Ovary (tissue), 9 donors: ENCODE data around the gene ALG6. TPM values are rescaled to one million over a fixed set of nuclear protein-coding genes. Genes with fewer than 3 reads are reported as not detected.
"Not testable (repeated sequence)": the region's sequence is repeated elsewhere in the genome, so short reads cannot be mapped to it uniquely, and the experiment has no call there.

Source experiments
- DNase-seq, 5 donors: peaks; one replicate each; pipeline ENCODE4 v3.0.0-alpha.2; 2019 to 2020
- H3K27ac ChIP-seq, 2 donors: fragments of 200-600 bp; one replicate each; pipeline versions ENCODE4 v1.5.1 to v1.8.0; 2019 to 2022
- H3K27me3 ChIP-seq: fragments of 200-600 bp; one replicate; pipeline ENCODE4 v1.8.0; 2022
- H3K36me3 ChIP-seq: fragments of 200-600 bp; sonication (generic); one replicate; pipeline ENCODE4 v1.5.1; 2019
- H3K4me1 ChIP-seq: one replicate; pipeline ENCODE4 v1.8.1; 2013; ENCODE audit warnings: mild to moderate bottlenecking, moderate library complexity; ENCODE audit not compliant: insufficient read depth
- H3K4me3 ChIP-seq: fragments of 200-600 bp; sonication (generic); one replicate; pipeline ENCODE4 v1.5.1; 2017
- H3K9me3 ChIP-seq, 2 donors: fragments of 200-600 bp in 1 of 2; sonication (generic) in 1 of 2; one replicate each; pipeline versions ENCODE4 v1.5.1 to v1.8.1; 2013 to 2019; ENCODE audit warnings: mild to moderate bottlenecking in 1 of 2, moderate library complexity in 1 of 2
- CTCF ChIP-seq, 3 donors: fragments of 450-650 bp in 2 of 3; fragments of 200-600 bp in 1 of 3; IDR thresholded peaks; one replicate each; pipeline versions ENCODE4 v1.5.1 to v1.8.0; 2016 to 2022; ENCODE audit warnings: antibody characterized with exemption in 3 of 3, mild to moderate bottlenecking in 1 of 3
- EP300 ChIP-seq: sonication (generic); formaldehyde crosslinking; IDR thresholded peaks from one replicate; pipeline ENCODE4 v1.6.1; 2017; ENCODE audit warnings: antibody characterized with exemption
- POLR2A ChIP-seq: fragments of 450-650 bp; IDR thresholded peaks from one replicate; pipeline ENCODE4 v1.6.1; 2017; ENCODE audit warnings: antibody characterized with exemption, mild to moderate bottlenecking, moderate library complexity
- WGBS, 3 donors: extraction: QIAGEN DNeasy Blood & Tissue Kit in 1 of 3; methylation state at CpG; one replicate each; pipeline versions ENCODE4 v1.1.5 to v1.1.7; 2013 to 2017; 5-methylcytosine and 5-hydroxymethylcytosine counted together
- intact Hi-C, 4 donors: fragments of 100-400 bp; cut with DNase I; formaldehyde crosslinking; loops; one replicate each; pipeline versions ENCODE4 v1.11.0 to v1.15.1; 2022 to 2023
- polyA plus RNA-seq, 2 donors: library from polyadenylated mRNA; stranded (reverse); fragments of 200-250 nt in 1 of 2; fragments of 350-450 nt in 1 of 2; fragmentation: Illumina TruSeq in 1 of 2; extraction: RNeasy Lipid Tissue Mini Kit (QIAGEN cat#74804) in 1 of 2; gene quantifications; one replicate each; pipeline ENCODE4 v1.2.3, GENCODE V29; 2013 to 2014
- total RNA-seq, 7 donors: library from RNA; depleted of rRNA in 2 of 7; stranded (reverse); fragments of >200 nt in 2 of 7; fragmentation: NEBNext Ultra II Directional in 3 of 7; extraction: Animal tissue kit (Norgen Biotek cat#: 25700) in 3 of 7; gene quantifications; one replicate each; pipeline versions ENCODE4 v1.1.0 to v1.2.4, GENCODE V29; 2016 to 2023
- donor health status: DM: no; HTN: no; CAD: no; lungs with moderate emphysema.
- donor health status: DM: no; HTN: no; CAD: no.
- donor health status: Bipolar disorder and iron deficiency.
- donor health status: DM: yes; HTN: yes; CAD: no.
- donor health status: DM: no; HTN: no; CAD: no.
- donor health status: DM: yes; HTN: yes; CAD: no.

ALG6 gene
- total and polyA plus RNA-seq, 9 donors = 6.6 to 14.2 (median 9.1) TPM

- 11 to 30% (median 22%) methylated on average over 1 of the region's 1 CpG for WGBS, 3 donors
- DNase-seq = no peak
- intact Hi-C loops = no loop called here
- H3K4me3 ChIP-seq = no peak overlapping the region
- no peaks in the 10 kb centered on the region for H3K4me1 ChIP-seq
- no peaks in the 10 kb centered on the region for H3K27me3 ChIP-seq
- TF ChIP-seq POLR2A (no peak), EP300 (no peak), CTCF (IDR thresholded peaks at IDR 0.05) (no peak)
- no peak overlapping the region for H3K27ac ChIP-seq
- H3K9me3 ChIP-seq = no peaks in the 10 kb centered on the region
- H3K36me3 ChIP-seq = no peaks in the 10 kb centered on the region
Measured at GRCh38 chr1:63343922-63344321, 23.5 kb upstream of the ALG6 start.

GRCh38 chr1:63350320-63350719 is 17.1 kb upstream of the ALG6 start:
- intact Hi-C loops = no loop called here
- 91 to 92% (median 92%) methylated on average over 5 of the region's 5 CpGs for WGBS, 3 donors
- TF ChIP-seq EP300 (no peak), POLR2A (no peak), CTCF (IDR thresholded peaks at IDR 0.05) (no peak)

GRCh38 chr1:63352736-63353135 is 14.7 kb upstream of the ALG6 start:
- intact Hi-C loops = no loop called here
- H3K9me3 ChIP-seq = no peaks in the 10 kb centered on the region
- no peaks in the 10 kb centered on the region for H3K4me1 ChIP-seq
- TF ChIP-seq CTCF (IDR thresholded peaks at IDR 0.05) (no peak), POLR2A (no peak), EP300 (no peak)
- WGBS, 3 donors = 62 to 76% (median 69%) methylated on average over 2 of the region's 2 CpGs
- no peaks in the 10 kb centered on the region for H3K36me3 ChIP-seq
- no peak for DNase-seq
- no peak overlapping the region for H3K4me3 ChIP-seq
- H3K27ac ChIP-seq = no peak overlapping the region
- H3K27me3 ChIP-seq = no peaks in the 10 kb centered on the region

More at GRCh38 chr1:63350320-63350719, 17.1 kb upstream of the ALG6 start:
- DNase-seq = no peak
- Histone ChIP-seq H3K4me3 (no peak overlapping the region), H3K4me1 (no peaks in the 10 kb centered on the region), H3K27me3 (no peaks in the 10 kb centered on the region), H3K9me3 (no peaks in the 10 kb centered on the region), H3K27ac (no peak overlapping the region), H3K36me3 (no peaks in the 10 kb centered on the region)

- H3K36me3 ChIP-seq, DNase-seq, H3K9me3 ChIP-seq, H3K4me3 ChIP-seq, H3K27me3 ChIP-seq, H3K27ac ChIP-seq, H3K4me1 ChIP-seq, intact Hi-C loops: not testable (repeated sequence)
- WGBS, 3 donors = 80 to 97% (median 86%) methylated on average over 2 of the region's 2 CpGs
Measured at GRCh38 chr1:63356234-63356633, 11.2 kb upstream of the ALG6 start.

- H3K4me1 ChIP-seq = no peaks in the 10 kb centered on the region
- intact Hi-C loops = no loop called here
- no peak for DNase-seq
- no peaks in the 10 kb centered on the region for H3K27me3 ChIP-seq
- H3K4me3 ChIP-seq = no peak overlapping the region
- 83 to 89% (median 84%) methylated on average over 5 of the region's 5 CpGs for WGBS, 3 donors
- H3K36me3 ChIP-seq = no peaks in the 10 kb centered on the region
- no peak overlapping the region for H3K27ac ChIP-seq
- no peaks in the 10 kb centered on the region for H3K9me3 ChIP-seq
- TF ChIP-seq POLR2A (no peak), EP300 (no peak), CTCF (IDR thresholded peaks at IDR 0.05) (no peak)
Measured at GRCh38 chr1:63359561-63359960, 7.9 kb upstream of the ALG6 start.
